ENCODE data around the gene HEBP1.

HEBP1 gene

GRCh38 chr12:12946686-12947355 lies 53.2 kb downstream of the HEBP1 start:
- no peak for FAIRE-seq

GRCh38 chr12:12945591-12945990 lies 54.5 kb downstream of the HEBP1 start:
- no peak for FAIRE-seq

GRCh38 chr12:12943586-12944260 lies 56.3 kb downstream of the HEBP1 start:
- FAIRE-seq = no peak

- FAIRE-seq = no peak
Observed at GRCh38 chr12:12941450-12942350, 58.4 kb downstream of the HEBP1 start.

GRCh38 chr12:12939888-12940287 lies 60.2 kb downstream of the HEBP1 start:
- FAIRE-seq = no peak

- no peak for FAIRE-seq
Observed at GRCh38 chr12:12938541-12938940, 61.5 kb downstream of the HEBP1 start.

- no peak for FAIRE-seq
Observed at GRCh38 chr12:12936983-12937491, 63.0 kb downstream of the HEBP1 start.

GRCh38 chr12:12934556-12934955 lies 65.5 kb downstream of the HEBP1 start:
- no peak for FAIRE-seq

- FAIRE-seq = no peak
Observed at GRCh38 chr12:12933742-12934141, 66.3 kb downstream of the HEBP1 start.

- no peak for FAIRE-seq
Observed at GRCh38 chr12:12930633-12931219, 69.3 kb downstream of the HEBP1 start.

- FAIRE-seq = no peak
Observed at GRCh38 chr12:12929696-12930095, 70.4 kb downstream of the HEBP1 start.

- FAIRE-seq = no peak
Observed at GRCh38 chr12:12927211-12928079, 72.6 kb downstream of the HEBP1 start.

- no peak for FAIRE-seq
Observed at GRCh38 chr12:12926571-12927071, 73.4 kb downstream of the HEBP1 start.

GRCh38 chr12:12925388-12925787 lies 74.7 kb downstream of the HEBP1 start:
- no peak for FAIRE-seq
